Stomach (tissue), 4 donors: Measurements from ENCODE around the gene PPP1R2.

Experiments used
- POLR2A ChIP-seq, 4 donors: fragments of 450-650 bp; IDR thresholded peaks; one replicate each; pipeline ENCODE4 v1.6.1; 2016; ENCODE audit warnings: antibody characterized with exemption in 4 of 4, control low read depth in 2 of 4, mild to moderate bottlenecking in 1 of 4, moderate library complexity in 1 of 4
- TF ChIP-seq, protein P1 (sequence below), 7 experiments: fragments of 450-650 bp in 4 of 7; fragments of 200-600 bp in 3 of 7; sonication (generic) in 3 of 7; IDR thresholded peaks; one replicate each; pipeline ENCODE4 v1.5.1; 2016 to 2019; ENCODE audit warnings: antibody characterized with exemption in 7 of 7, control low read depth in 2 of 7, mild to moderate bottlenecking in 1 of 7

DNA sequence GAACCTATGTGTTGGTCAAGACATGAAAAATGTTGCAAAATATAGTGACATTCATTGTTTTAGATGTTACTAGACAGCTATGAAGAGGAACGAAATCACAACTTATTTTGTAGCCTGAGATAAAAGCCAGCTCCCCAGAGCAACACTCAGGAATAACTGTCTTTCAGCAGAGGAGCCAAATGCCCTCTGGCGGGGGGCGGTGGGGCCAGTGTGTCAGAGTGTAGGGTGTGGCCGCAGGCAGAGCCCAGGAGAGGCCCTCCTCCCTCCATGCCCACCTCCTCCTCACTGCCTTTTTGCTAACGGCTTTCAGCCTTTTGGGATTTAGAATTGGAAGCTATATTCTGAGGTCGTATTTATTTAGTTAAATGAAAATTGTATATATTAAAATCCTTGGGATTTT lies 23.7 kb upstream of the PPP1R2 start:
- no peak for TF ChIP-seq POLR2A (IDR thresholded peaks at IDR 0.05)
- TF ChIP-seq, protein P1, sequence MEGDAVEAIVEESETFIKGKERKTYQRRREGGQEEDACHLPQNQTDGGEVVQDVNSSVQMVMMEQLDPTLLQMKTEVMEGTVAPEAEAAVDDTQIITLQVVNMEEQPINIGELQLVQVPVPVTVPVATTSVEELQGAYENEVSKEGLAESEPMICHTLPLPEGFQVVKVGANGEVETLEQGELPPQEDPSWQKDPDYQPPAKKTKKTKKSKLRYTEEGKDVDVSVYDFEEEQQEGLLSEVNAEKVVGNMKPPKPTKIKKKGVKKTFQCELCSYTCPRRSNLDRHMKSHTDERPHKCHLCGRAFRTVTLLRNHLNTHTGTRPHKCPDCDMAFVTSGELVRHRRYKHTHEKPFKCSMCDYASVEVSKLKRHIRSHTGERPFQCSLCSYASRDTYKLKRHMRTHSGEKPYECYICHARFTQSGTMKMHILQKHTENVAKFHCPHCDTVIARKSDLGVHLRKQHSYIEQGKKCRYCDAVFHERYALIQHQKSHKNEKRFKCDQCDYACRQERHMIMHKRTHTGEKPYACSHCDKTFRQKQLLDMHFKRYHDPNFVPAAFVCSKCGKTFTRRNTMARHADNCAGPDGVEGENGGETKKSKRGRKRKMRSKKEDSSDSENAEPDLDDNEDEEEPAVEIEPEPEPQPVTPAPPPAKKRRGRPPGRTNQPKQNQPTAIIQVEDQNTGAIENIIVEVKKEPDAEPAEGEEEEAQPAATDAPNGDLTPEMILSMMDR (IDR thresholded peaks at IDR 0.05) = no peak
